Measurements from ENCODE around the gene KCNQ1OT1.

- TF ChIP-seq CTCF (IDR thresholded peaks at IDR 0.05; ENCODE audit: poor library complexity) (no peak), EZH2 (IDR thresholded peaks at IDR 0.05; ENCODE audit: borderline replicate concordance) (no peak), EZH2phosphoT487 (IDR thresholded peaks at IDR 0.05; ENCODE audit: low read depth, severe bottlenecking, unreplicated experiment) (no peak)
Measured at GRCh38 chr11:2673871-2674471, 25.8 kb downstream of the KCNQ1OT1 start.

Measured in hepatocyte (in vitro differentiated cells).